Stimulated activated CD8-positive, alpha-beta memory T cell treated with anti-CD3 and anti-CD28 coated beads, Interleukin-4, amount 100 ng/mL, for 48 hours (primary cell): Measurements from ENCODE around the gene RAB3C.

Experiments used
- DNase-seq: peaks from one replicate; pipeline ENCODE4 v3.0.0-alpha.2; 2020

Gene RAB3C

GRCh38 chr5:58778888-58779287, 196.0 kb downstream of the RAB3C start:
- no peak for DNase-seq

DNA sequence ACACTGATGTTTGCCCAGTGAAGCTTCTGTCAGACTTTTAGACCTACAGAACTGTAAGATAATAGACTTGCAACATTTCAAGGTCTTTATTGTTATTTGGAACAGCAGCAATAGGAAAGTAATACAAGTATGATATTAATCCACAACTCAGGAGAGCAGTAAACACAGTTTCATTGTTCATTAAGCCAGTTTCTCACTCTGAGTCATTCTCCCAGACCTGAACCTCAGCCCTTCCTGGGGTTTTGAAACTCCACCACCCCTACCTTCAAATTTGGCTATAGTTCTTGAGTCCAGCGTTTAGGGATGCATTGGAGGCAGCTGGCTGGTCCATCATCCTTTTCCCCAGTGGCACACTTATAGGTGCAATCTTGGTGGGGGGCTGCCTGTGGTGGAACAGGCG, 203.2 kb downstream of the RAB3C start:
- DNase-seq: no peak

DNA sequence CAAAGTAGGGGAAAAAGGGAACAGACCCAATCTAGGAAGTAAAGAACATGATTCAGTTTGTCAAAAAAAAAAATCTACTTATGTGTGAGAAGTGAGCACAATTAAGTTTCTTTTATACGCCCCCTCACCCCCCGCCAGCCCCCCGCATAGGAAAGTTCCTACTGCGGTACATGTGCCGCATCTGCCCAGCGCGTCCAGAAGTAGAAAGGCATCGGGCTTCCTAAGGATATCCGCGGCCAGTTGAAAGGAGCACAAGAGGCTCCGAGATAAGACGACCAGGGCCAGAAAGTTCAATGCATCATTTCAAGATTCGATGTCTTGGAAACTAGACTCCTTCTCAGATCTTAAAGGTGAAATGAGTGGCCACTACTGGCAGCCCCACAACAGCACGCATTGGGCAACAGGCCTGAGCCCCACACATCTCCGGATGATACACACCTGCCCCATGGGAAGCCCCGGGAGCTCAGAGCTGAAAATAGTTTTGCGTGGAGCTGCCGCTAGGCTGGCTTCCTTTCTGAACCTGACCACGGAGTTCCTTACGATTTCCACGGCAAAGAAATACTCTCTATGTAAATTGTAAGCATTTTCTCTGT, 203.9 kb downstream of the RAB3C start:
- peak; percentile 27 for DNase-seq

DNA sequence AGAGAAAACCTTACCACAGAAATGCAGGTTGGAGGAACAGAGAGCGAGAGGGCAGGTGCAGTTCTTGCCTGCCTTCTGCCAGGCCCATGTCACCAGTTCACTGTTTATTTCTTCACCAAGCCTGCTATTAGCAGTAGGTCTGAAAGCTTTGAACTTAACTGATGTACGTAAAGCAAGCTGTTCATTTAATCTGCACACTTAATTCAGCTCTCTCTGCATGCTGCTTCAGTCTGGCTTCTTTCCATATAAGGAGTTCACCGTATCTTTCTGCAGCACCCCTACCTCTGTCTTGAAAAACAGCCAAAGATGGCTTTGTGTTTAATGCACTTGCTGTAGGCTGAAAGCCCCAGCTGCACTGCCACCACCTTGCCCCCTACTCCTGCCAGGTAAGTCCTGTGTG, 205.1 kb downstream of the RAB3C start:
- no peak for DNase-seq

DNA sequence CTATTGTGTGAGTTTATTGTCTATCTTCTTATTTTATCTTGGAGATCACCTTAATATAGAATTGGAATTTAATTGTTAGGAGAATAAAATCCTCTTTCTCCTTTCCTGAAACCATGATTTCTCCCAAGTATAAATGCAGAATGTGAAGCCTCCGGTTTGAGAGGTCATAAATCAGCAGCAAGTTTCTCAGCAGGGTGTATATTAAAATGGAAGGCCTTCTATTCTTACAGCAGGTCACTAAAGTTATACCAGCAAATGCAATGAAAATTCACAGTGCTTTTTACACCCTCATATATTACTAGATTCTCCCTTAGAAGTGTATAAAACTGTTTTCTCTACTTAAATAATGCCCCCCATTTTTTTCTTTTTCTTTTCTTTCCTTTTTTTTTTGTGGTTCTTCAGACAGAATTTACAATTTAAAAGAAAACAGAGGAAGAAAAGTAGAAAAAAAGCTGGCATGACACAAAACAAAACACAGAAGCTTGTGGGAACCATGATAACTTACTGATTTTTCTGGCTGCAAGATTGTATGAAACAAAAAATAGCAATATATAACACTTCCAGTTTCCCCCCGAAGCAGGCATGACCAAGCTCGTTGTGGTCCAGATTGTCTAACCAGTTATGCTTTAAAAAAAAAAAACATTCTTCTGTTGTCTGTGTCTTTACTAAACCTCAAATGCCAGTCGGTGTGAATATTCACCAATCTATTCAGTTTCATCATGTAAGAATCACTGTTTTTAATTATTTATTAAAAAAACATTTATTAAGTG, 211.2 kb downstream of the RAB3C start:
- DNase-seq: no peak

DNA sequence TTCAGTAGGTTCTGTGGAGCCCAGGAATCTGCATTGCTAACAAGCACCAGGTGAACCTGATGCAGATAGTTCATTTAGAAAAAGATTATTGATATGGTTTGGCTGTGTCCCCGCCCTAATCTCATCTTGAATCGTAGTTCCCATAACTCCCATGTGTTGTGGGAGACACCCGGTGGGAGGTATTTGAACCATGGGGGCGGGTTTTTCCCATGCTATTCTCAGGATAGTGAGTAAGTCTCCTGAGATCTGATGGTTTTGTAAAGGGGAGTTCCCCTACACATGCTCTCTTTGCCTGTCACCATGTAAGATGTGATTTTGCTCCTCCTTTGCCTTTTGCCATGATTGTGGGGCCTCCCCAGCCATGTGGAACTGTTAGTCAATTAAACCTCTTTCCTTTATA, 212.0 kb downstream of the RAB3C start:
- DNase-seq: peak; percentile 63

GRCh38 chr5:58795327-58795726, 212.5 kb downstream of the RAB3C start:
- no peak for DNase-seq

GRCh38 chr5:58797021-58797420, 214.1 kb downstream of the RAB3C start:
- DNase-seq: no peak

GRCh38 chr5:58800356-58800755, 217.5 kb downstream of the RAB3C start:
- DNase-seq: no peak

DNA sequence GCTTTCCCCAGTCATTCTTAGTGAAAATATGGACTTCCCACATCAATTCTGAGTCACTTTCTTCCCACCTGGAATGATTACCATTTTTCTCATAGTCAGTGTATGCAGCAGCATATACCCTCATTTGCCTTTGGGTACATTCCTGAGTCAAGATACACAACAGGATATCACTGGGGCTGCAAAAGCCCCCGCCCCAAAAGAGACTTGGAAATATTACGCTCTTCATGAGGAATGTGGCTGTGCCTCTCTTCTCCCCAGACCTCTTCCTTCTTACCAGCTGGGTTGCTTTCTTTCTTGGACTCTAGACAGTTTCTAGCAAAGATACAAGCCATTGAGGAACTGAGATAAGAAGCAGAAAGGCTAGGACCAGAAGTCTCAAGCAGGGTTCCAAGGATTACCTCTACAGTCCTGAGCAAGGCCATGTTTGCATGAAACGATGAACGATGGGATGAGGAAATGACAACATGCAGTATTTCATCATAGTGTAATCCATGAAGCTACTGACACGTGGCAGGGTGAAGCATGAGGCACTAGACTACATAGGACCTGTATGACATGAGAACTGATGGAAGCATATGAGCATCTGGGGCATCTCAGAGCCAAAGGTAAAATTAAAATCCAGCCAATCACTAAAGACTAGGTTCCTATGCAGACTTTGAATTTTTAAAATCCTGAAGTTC, 218.1 kb downstream of the RAB3C start:
- DNase-seq: no peak

- DNase-seq: no peak
Observed at GRCh38 chr5:58803056-58803455, 220.2 kb downstream of the RAB3C start.

DNA sequence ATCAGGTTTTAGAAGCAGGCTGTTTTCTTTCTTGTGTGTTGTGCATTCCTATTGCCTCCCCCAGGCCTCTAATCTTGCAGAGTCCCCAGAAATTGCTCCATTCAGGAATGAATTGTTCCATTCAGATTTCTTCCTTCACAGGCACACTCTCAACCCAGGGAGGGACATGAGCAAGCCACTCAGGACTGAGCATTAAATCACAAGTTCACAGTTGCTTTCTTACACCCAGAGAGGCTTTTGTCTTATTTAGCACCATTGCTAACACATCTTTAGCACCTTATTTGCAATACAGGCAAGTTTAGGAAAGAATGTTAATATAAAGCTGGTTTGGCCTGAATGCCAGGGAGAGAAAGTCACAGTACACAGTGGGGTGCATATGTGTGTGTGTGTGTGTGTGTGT, 221.4 kb downstream of the RAB3C start:
- no peak for DNase-seq

DNA sequence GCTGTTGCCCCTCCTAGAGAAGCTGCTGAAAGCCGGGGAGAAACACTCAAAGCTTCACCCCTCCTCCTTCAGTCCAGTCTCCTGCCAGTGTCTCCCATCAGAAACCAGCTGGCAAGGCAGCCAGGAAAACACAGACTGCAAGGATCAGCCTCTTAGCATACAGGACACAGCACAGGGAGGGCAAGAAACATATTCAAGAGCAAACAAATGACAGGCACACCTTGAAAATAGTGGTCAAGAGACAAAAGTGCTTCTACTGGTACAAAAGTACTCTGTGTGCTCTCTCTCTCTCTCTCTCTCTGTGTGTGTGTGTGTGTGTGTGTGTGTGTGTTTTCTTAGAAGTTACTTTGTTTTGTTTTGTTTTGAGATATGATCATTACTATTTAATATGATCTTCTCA, 227.2 kb downstream of the RAB3C start:
- no peak for DNase-seq

GRCh38 chr5:58813855-58814254, 231.0 kb downstream of the RAB3C start:
- no peak for DNase-seq

DNA sequence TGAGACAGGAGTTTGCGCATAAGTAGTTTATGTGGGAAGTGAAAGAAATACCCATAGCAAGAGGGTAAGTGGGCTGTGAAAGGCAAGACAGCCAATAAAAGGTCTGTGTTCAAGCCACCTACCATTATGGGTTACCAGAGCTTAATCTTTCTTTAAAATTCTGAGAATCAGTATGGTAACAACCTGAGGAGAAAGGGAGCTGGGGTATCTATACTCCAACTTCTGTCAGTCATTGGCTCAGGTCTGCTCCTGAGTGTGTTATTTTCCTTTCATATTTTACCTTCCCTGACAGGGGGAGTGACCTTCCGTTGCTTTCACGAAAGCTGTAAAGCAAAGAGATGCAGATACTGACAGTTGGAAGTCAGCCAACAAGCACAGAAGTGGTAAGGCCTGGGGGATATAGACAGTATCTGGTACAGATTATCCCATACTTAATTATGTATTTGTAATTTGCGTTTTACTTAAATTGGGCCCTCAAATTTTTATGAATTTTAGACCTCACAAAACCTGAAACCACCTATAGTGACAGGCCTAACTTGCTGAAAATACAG, 233.4 kb downstream of the RAB3C start:
- DNase-seq: no peak

- no peak for DNase-seq
Observed at GRCh38 chr5:58818465-58818864, 235.6 kb downstream of the RAB3C start.

DNA sequence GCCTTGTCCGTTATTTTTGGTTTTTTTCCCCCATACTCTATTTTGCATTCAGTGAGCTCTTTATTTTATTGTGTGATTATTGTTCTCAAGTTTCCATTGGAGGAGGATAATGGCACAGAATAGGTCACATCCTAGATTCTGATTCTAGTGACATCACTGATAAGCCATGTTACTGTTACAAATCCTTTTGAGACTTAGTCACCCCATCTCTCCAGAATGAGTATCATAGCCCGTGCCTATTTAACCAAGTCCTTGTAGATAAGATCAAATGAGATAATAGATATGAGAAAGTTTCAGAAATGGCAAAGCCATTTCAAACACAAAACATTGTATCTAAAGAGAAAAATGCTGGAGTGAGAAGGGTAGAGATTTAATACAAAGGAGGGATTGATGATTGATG, 242.6 kb downstream of the RAB3C start:
- DNase-seq: no peak

DNA sequence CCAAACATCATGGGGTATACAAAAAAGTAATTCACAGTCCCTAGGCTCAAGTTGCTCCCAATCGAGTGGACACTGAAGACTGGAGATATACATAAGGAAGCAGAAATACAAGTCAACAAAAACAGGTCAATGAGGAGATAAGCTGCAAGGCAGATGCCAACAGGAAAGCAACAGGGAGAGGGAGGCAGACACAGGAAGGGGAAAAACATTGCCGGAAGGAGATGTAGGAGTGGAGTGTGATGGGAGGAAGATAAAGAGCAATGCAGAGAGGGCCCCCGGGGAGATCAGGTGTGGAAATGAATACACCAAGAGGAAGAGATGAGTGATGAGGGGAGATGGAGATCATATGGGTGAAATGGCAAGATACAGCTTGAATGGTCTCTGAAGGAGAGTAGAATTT, 243.0 kb downstream of the RAB3C start:
- DNase-seq: no peak

DNA sequence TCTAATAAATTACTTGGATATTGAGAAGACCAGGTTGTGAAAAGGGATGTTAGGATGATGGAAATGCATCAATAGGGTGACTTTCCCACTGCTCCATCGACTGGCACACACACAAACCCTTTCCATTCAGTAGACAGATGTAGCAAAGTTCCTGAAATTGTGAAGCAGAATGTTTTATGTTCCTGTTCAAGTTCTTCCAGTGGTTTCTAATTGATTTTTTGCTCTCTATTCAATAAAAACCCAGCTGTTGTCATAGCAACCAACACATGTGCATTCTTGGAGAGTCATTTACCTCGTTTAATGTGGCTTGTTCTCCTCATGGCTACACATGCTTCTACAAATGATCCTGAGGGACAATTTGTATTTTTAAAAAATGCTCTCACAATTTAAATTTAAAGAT, 244.6 kb downstream of the RAB3C start:
- DNase-seq: no peak

DNA sequence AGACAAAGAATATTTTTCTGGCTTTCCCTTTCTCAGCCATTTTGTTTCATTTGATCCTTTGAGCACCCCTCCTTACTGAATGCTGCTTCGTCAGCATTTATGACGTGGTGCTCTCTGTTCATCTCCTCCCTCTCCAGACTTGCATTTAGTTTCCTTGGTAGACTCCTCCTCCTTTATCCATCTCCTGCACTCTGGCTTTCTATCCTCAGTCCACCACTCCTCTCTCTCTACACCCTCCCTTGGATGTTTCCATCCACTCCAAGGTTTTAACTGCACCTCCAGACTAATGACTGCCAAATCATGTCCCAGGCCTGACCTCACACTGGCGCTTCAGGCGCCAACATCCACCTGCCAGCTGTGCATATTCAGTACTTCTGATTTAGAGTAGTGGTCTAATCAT, 245.4 kb downstream of the RAB3C start:
- no peak for DNase-seq

GRCh38 chr5:58834242-58835225, 251.7 kb downstream of the RAB3C start:
- no peak for DNase-seq

DNA sequence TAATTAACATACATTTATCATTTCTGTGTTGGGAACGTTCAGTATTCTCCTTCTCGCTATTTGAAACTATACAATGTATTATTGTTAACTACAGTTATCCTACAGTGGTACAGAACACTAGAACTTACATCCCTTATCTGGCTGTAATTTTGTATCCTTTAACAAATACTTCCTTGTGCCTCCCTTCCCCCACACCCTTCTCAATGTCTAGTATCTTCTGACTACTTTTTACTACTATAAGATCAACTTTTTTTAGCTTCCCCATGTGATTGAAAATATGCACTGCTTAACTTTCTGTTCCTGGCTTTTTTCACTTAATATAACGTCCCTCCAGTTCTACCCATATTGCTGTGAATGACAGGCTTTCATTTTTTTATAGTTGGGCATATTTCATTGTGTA, 253.5 kb downstream of the RAB3C start:
- DNase-seq: no peak

DNA sequence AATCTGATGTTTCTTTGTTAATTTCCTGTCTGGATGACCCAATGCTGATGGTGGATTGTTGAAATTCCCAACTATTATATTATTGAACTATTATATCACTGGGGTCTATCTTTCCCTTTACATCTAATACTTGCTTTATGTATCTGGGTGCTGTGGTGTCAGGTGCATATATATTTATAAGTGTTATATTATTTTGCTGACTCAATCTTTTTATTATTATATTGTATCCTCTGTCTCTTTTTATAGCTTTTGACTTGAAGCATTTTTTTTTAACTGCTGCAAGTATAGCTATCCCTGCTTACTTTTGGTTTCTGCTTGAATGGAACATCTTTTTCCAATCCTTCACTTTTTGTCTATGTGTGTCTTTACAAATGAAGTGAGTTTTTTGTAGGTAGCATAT, 255.9 kb downstream of the RAB3C start:
- DNase-seq: no peak
